C4-2B (cell line): ENCODE results near the gene RPP38.

Source experiments
- CTCF ChIP-seq: fragments of 450-650 bp; conservative IDR thresholded peaks from 2 replicates; pipeline ENCODE4 v1.5.1; 2017; ENCODE audit warnings: mild to moderate bottlenecking
- ZFX ChIP-seq: fragments of 450-650 bp; IDR thresholded peaks from 2 replicates; pipeline ENCODE4 v1.6.1; 2017

- no peak for TF ChIP-seq CTCF
- TF ChIP-seq ZFX: no peak
Observed at GRCh38 chr10:15124908-15125307, 27.8 kb downstream of the RPP38 start.
